Fibroblast of the aortic adventitia (primary cell): ENCODE measurements around the gene SRCIN1. TPM values are rescaled to one million over a fixed set of nuclear protein-coding genes. Genes with fewer than 3 reads are reported as not detected.

Experiments used
- DNase-seq: peaks from one replicate; pipeline ENCODE4 v3.0.0-alpha.2; 2010; ENCODE audit warnings: low read depth
- H3K4me3 ChIP-seq: 2 replicates; pipeline ENCODE4 v1.5.1; 2011; ENCODE audit warnings: low read depth, mild to moderate bottlenecking, control low read depth, low read length, moderate library complexity
- total RNA-seq: library from RNA; depleted of rRNA; stranded (reverse); fragments of >200 nt; gene quantifications from 2 replicates; pipeline ENCODE4 v1.2.3, GENCODE V29; 2012; ENCODE audit warnings: low replicate concordance
- TF ChIP-seq, protein P1 (sequence below): IDR thresholded peaks from 2 replicates; pipeline ENCODE4 v1.5.1; 2011; ENCODE audit warnings: mild to moderate bottlenecking, low read length, control low read depth, inconsistent platforms; ENCODE audit not compliant: insufficient read depth

SRCIN1 gene
- total RNA-seq, 1 donor = not detected

DNA sequence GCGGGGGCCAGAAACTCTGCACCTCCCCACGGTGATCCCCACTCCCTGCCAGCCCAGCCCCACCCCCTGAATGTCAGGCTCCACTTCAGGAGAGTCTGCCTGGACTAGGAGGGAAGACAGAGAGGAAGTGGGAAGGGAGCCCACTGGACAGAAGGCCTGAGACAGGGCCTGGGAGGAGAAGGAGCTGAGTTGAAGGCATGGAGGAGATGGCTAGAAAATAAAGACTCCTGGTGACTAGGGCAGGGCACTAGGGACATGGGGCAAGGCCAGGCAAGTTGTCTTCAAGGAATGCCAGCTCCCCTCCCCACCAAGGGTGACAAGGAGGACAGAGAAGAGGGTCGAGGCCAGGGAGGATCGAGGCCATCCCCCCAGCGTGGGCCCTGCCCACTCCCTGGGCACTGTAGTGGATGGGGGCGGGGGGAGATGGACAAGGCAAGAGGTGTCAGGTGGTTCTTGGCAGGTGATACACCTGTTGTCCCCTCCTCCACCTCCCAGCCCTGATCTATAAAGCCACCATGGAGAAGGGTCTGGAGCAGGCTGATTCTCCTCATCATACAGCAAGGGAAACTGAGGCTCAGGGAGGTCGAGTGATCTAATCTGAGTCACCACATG, 19.7 kb downstream of the SRCIN1 start:
- no peak overlapping the region for H3K4me3 ChIP-seq
- DNase-seq = no peak
- TF ChIP-seq, protein P1, sequence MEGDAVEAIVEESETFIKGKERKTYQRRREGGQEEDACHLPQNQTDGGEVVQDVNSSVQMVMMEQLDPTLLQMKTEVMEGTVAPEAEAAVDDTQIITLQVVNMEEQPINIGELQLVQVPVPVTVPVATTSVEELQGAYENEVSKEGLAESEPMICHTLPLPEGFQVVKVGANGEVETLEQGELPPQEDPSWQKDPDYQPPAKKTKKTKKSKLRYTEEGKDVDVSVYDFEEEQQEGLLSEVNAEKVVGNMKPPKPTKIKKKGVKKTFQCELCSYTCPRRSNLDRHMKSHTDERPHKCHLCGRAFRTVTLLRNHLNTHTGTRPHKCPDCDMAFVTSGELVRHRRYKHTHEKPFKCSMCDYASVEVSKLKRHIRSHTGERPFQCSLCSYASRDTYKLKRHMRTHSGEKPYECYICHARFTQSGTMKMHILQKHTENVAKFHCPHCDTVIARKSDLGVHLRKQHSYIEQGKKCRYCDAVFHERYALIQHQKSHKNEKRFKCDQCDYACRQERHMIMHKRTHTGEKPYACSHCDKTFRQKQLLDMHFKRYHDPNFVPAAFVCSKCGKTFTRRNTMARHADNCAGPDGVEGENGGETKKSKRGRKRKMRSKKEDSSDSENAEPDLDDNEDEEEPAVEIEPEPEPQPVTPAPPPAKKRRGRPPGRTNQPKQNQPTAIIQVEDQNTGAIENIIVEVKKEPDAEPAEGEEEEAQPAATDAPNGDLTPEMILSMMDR = no peak

DNA sequence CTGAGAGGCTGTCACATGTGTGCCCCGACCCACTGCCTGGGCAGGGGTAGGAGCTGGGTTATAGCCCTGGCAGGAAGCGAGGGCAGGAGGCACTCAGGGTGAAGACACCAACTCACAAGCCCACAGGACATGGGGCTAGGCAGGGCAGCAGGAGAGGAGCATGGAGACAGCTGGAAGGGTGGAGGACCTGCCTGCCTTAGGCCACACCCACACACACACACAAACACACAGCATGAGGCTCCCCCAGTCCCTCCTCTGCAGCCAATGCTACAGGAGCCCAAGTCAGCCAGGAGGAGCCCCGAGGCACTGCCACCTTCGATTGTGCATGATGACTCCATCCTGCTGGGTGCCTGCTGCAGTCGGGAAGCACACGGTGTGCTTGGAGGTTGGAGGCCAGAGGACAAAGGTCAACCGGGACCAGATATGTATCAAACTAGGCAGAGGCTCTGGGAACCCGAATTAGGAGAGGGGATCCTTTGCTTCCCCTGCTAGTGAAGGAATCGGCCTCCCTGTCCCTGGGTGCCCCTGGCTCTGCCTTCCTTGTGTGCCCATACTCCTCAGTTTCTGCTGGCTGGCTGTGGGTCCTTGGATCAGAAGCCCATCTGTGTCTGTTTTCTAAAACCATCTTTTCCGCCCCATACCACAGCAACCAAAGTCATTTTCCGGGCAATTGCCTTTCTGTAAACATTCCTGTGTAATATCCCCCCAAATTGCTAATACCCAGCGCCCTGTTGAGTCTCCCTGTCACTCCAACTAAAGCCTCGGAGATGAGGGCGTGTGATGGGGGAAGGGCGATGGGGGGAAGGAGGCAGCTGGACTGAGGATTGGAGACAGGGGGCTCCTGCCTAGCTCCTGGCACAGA, 20.5 kb downstream of the SRCIN1 start:
- H3K4me3 ChIP-seq = no peak overlapping the region
- DNase-seq = no peak
- TF ChIP-seq, protein P1 = no peak

DNA sequence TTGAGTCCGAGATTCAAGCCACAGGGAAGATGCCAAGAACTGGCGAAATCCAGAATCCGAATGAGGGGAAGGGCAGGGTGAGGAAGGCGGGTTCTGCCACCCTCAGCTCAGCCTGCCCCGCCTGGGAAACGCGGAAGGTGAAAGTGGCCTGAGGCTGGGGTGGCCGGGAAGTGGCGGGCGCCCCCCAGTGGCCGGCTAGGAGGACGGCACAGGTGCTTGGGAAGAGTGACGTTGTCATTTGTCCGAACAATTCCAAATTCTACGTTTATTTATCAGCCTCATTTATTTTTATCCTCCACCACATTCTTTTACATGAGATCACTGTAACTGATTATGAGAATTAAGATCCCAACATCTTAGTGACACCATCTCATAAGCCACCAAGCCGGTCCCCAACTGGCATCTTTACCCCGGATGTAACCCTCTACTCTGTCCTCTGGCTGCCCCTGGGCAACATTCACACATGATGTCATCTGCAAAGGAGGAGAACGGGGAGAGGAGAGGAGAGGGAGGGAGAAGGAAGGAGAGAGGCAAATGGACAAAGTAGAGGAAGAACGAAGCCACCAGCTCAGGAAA, 21.3 kb downstream of the SRCIN1 start:
- TF ChIP-seq, protein P1 = peak; percentile 85
- peak; percentile 55 for DNase-seq
- H3K4me3 ChIP-seq = no peak overlapping the region

DNA sequence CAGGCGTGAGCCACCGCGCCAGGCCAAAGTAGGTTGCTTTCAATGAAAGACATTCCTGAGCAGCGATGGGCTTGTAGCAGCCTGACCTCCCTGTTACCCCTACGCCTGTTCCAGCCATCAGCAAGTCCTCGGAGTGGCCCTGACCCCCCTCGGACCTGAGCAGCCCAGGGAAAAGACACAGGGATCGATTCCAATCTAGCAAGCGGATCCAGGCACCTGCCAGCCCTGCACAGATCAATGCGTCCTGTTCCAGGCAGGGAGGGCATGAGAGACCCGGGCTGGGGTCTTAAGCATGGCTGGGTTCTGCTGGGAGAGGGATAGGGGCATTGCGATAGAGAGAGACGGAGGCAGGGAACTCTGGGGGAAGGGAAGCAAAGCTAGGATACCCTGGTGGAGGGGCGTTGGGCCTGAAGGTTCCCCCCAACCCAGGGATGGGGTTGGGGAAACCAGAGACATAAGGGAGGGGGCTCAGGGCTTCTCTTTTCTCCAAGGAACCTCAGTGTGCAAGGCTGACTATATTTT, 21.9 kb downstream of the SRCIN1 start:
- H3K4me3 ChIP-seq = no peak overlapping the region
- no peak for DNase-seq
- TF ChIP-seq, protein P1 = no peak

DNA sequence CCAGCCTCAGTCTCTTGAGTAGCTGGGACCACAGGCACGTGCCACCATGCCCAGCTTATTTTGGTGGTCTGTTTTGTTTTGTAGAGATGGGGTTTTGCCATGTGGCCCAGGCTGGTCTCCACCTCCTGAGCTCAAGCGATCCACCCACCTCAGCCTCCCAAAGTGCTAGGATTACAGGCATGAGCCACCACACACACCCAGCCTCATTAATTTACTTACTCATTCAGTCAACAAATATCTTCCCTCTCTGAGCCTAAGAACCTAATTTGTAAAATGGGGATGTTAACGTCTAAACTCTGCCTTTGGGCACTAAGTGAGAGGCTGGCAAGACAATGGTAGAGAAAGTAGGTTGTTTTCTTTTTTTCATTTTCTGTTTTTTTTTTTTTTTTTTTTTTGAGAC, 22.6 kb downstream of the SRCIN1 start:
- no peak for DNase-seq
- H3K4me3 ChIP-seq = no peak overlapping the region
- TF ChIP-seq, protein P1 = no peak

DNA sequence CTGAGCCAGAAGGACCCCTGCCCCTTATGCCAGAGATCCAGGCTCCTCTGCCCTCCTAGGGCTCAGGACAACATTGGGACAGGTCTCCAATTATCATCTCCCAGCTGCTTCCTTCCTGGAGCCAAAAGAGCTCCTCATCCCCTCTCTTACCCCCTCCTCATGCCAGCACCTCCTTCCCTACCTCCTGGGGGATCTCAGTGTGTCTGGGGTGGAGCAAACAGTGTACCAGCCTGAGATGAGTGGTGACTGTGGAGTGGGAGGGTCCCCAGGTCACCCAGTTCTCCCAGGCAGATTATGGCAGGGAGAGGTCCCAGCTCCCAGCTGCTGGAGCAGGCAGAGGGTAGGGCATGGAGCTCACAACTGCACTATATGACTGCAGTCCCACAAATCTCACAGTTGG, 23.7 kb downstream of the SRCIN1 start:
- no peak for DNase-seq
- no peak overlapping the region for H3K4me3 ChIP-seq
- TF ChIP-seq, protein P1 = no peak
